GM19324 (cell line): ENCODE data around the gene KRTAP4-4.

ENCODE experiments used
- ATAC-seq: cut with Tn5 transposase; IDR thresholded peaks from one replicate; pipeline ENCODE4 v1.9.1; 2021; ENCODE audit warnings: mild to moderate bottlenecking, moderate library complexity; ENCODE audit not compliant: unreplicated experiment, low FRiP score

The KRTAP4-4 gene

GRCh38 chr17:41116297-41116696 is 44.3 kb downstream of the KRTAP4-4 start:
- no peak for ATAC-seq

DNA sequence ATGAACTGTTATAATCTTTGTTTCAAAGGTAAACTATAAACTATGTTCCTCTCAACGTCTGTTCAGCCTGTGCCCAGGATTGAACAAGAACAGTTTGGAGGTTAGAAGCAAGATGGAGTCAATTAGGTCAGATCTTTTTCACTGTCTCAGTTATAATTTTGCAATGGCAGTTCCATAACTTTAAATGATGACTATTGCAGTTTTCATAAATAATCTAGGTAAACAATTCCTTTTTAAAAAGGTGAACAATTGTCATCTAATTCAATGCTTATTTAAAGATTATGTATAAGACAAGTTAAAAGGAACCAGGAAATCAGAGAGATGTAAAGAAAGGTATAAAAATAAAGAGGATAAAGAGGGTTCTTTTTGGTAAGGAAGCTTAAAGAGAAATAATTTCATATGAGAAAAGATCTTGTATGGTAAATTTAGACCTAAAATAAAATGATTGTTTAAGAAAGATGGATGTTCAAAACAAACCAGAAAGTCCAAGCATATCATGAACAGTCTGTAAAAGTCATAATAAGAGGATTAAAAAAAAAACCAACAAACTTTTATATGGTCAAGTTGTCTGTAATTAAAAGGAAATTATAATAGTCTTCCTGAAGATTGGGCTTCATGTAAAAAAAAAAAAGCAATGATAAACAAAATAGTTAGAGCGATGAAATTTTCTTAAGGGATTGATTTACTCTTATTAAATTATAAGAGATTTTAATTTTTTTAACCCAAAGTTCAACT is 49.2 kb downstream of the KRTAP4-4 start:
- ATAC-seq, result no peak
